Activated CD4-positive, alpha-beta T cell treated with anti-CD3 and anti-CD28 coated beads for 24 hours (primary cell): ENCODE measurements around the gene ACADL.
A peak's percentile ranks its signal among the peaks of the same experiment; 100 is the strongest.
"Not testable (repeated sequence)": the region's sequence is repeated elsewhere in the genome, so short reads cannot be mapped to it uniquely, and the experiment has no call there.

Experiments
- DNase-seq, 2 donors: peaks; one replicate each; pipeline ENCODE4 v3.0.0-alpha.2; 2020; ENCODE audit warnings: low read depth in 2 of 2

ACADL gene

GRCh38 chr2:210203147-210203546 is 22.1 kb downstream of the ACADL start:
- DNase-seq: no peak

- no peak for DNase-seq
Measured at GRCh38 chr2:210199854-210200253, 25.4 kb downstream of the ACADL start.

GRCh38 chr2:210199186-210199765 is 26.0 kb downstream of the ACADL start:
- DNase-seq: no peak

- no peak for DNase-seq
Measured at GRCh38 chr2:210198326-210198725, 26.9 kb downstream of the ACADL start.

- no peak for DNase-seq
Measured at GRCh38 chr2:210197720-210198119, 27.5 kb downstream of the ACADL start.

- DNase-seq: no peak
Measured at GRCh38 chr2:210195101-210195852, 30.0 kb downstream of the ACADL start.

DNA sequence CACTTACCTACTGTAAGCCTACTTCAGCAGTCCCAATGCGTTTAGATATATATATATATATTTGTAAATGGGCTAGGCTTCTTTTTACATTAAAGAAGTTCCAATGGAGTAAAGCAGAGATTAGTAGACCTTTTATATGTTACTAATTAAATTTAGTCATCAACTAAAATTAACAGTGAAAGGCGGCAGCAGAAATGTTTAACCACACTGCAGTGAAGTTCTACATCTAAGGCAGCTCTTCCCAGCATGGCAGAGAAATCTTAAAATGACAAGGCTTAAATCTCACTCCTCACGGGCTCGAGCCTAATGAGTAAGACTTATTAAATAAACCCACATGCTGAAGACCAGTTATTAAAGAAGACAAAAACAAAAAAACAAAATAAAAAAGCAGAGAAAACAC is 34.9 kb downstream of the ACADL start:
- no peak for DNase-seq

DNA sequence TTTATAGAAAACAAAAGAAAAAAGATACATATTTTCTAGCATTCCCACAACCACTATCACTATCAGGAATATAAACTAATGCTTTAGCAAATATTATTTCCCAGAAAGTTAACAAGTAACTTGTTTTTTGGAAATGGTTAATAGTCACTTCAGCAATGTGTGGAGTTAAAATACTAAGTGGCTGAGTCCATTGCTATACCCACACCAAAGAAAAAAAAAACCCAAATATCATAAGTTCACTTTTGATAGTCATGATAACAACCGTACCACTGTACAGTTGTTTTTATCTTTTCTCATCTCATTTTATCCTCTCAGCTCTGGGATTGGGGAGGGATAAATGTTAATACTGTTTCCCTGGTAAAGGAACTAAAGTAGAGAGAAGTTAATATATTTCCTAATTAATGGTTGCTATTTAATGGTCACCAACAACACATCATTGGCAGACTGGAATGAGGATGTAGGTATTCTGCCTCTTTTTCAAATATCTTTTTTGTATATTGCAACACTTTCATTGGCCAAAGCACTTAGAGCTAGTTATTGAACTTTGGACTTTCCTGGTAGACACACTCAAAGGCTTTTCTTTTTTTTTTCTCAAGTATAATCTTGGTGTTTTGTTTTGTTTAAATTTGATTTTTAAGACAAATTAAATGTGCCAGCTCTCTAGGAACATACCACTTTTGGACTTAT is 35.7 kb downstream of the ACADL start:
- DNase-seq: no peak

DNA sequence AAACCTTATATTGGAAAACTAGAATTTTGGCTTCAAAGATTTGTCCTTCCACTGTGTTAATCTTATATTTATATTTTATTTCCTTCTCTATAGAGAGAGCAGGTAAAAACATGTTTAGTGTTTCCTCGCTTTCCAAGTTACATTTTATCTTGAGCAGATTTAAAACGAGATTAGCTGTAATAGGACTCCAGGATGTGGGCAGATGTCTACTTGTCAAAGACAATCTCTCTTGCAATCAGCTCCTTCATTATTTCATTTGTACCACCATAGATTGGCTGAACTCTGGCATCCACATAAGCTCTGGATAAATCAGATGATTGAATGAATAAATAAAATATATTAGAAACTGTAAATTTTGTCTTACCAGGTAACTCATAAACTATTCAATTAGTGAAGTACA is 36.5 kb downstream of the ACADL start:
- DNase-seq: no peak

DNA sequence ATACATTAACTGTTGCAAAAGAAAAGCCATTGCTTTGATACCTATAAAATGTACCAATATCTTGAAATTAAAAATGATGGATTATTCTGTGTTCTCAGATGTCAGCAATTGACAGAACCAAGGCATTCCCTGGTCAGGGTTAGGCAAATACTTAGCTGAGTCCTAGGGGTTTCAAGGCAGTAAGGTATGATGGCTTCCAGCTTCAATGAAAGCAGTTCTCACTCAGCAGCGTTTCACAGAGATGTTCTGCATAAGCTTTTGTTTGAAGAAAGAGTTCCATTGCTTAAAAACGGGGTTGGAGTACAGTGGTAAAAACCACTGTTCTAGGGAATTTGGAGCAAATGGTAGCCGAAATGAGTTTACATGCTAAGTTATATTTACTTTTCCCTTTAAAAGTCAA is 37.1 kb downstream of the ACADL start:
- DNase-seq: no peak

DNA sequence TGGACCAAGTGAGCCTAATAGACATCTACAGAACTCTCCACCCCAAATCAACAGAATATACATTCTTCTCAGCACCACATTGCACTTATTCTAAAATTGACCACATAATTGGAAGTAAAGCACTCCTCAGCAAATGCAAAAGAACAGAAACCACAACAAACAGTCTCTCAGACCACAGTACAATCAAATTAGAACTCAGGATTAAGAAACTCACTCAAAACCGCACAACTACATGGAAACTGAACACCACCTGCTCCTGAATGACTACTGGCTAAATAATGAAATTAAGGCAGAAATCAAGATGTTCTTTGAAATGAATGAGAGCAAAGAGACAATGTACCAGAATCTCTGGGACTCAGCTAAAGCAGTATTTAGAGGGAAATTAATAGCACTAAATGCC is 41.3 kb downstream of the ACADL start:
- DNase-seq: not testable (repeated sequence)

DNA sequence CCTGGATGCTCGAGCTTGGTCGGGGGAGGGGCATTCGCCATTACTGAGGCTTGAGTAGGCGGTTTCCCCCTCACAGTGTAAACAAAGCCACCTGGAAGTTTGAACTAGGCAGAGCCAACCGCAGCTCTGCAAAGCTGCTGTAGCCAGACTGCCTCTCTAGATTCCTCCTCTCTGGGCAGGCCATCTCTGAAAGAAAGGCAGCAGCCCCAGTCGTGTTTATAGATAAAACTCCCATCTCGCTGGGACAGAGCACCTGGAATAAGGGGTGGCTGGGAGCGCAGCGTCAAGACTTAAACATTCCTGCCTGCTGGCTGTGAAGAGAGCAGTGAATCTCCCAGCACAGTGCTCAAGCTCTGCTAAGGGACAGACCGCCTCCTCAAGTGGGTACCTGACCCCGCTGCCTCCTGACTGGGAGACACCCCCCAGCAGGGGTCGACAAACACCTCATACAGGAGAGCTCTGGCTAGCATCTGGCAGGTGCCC is 43.6 kb downstream of the ACADL start:
- not testable (repeated sequence) for DNase-seq

DNA sequence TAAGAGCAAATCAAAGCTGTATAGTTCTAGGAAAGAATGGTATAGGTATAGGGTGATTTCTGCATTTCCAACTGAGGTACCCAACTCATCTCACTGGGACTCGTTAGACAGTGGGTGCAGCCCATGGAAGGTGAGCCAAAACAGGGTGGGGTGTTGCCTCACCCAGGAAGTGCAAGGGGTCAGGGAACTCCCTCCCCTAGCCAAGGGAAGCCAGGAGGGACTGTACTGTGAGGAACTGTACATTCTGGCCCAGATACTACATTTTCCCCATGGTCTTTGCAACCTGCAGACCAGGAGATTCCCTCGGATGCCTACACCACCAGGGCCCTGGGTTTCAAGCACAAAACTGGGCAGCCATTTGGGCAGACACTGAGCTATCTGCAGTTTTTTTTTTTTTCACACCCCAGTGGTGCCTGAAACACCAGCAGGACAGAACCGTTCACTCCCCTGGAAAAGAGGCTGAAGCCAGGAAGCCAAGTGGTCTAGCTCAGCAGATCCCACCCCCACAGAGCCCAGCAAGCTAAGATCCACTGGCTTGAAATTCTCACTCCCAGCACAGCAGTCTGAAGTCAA is 44.1 kb downstream of the ACADL start:
- DNase-seq: not testable (repeated sequence)

DNA sequence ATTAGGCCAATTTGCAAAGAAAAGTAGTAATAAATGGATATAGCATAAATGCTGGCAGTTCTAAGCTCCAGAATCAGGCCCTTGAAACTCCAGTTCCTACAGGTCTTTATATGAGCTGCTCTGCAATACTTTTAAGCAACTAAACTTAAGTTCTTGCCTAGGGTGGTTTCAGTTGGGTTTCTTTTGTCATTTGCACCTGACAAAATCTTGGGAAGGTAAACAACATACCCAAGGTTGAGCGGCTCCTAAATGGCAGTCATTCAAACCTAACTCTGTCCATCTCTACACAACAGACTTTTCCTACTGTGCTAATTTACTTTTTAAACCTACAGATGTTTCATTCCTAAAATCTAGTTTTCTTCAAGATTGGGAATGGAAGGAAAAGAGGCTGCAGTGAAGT is 44.8 kb downstream of the ACADL start:
- no peak for DNase-seq

GRCh38 chr2:210179351-210179990 is 45.8 kb downstream of the ACADL start:
- no peak for DNase-seq

DNA sequence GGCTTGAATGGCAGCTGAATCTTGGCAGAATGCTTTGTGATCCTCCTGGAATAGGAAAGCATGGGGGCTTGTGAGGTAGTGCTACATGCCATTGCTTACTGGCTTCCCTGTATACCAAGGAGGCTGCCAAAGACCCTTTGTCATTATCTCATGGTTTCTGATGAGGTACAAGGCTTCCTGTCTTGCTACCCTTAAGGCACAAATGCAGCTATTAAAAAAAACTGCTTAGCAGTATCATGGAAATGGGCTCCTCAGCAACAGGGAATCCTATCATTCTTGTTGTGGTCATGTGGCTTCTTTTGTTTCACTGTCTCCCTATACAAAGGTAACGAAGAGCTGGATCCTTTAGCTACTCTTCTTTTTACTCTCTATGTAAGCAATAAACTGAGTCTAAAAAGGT is 47.5 kb downstream of the ACADL start:
- no peak for DNase-seq

DNA sequence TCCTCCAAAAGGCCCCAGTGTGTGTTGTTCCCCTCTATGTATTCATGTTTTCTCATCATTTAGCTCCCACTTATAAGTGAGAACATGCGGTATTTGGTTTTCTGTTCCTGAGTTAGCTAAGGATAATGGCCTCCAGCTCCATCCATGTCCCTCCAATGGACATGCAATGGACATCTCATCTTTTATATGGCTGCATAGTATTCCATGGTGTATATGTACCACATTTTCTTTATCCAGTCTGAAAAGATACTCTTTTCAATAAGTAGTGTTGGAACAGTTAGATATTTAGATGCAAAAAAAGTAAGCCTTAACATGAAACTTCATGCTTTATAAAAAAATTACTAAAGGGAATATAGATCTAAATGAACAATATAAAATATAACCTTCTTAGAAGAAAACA is 48.1 kb downstream of the ACADL start:
- DNase-seq: not testable (repeated sequence)

DNA sequence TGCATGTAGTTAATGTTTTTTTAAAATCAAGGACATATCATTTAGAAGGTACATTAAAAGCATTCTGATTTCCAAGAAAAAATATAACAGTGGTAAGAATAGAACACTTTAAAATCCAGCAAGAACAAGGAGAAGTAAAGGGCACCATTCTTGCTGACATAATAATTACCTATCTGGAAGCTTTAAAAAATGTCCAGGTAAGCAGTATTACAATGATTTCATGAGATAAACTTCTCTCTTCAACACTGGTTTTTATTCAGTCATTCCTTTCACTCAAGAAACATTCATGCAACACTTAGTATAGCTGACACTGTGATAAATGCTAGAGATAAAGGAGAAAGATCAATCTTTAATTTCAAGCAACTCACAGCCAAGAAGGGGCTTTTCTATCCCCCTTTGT is 51.2 kb downstream of the ACADL start:
- no peak for DNase-seq

GRCh38 chr2:210172219-210172575 is 53.0 kb downstream of the ACADL start:
- DNase-seq: no peak

DNA sequence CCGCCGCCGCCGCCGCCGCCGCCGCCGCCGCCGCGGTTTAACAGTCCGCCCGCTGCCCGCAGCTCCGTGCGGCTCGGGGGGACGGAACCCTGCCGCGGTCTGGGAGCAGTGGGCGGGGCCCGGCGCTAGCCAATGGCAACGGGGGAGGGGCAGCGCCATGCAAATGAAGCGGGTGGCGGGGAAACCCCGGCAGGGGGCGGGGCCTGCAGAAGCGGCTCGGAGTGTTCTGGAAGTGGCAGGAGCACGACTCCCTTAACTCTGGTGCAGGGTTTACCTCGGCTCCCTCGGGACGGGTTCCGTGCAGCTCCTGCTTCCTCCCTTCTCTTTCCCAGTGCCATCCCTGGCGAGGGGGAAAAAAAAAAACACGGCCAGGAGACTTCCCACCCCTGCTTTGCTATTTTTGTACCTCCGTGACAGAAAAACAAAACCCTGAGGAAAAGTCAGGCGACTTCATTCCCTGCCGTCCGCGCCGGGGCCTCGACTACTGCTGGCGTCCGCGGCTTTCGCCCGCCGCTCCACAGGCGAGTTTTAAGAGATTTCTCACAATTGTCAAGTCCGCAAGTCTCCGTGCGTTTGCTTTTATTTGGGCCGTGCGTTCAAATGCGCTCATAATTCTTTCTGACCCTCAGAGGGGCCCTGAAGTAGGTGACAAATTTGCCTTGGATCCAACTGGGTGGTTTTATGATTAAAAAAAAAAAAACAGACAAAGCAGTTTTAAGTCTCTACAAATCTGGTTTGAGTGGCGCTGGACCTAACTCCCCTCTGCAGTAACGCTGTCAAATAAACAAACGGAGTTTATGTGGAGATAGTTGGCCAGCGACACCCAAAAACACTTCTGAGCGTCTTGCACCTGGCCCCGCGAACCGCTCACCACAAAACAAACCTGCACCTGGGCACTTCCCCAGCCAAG is 53.7 kb downstream of the ACADL start, which contains the start of gene KANSL1L:
Gene KANSL1L (minus strand): TSS at position 101 of the 910 bp plus-strand sequence. CDS start 16,827 bp downstream, outside the sequence.
- DNase-seq: peak; percentile 95
